Heart left ventricle (tissue), 13 donors: ENCODE measurements around the gene PPP6C.
"Not testable (repeated sequence)": the region's sequence is repeated elsewhere in the genome, so short reads cannot be mapped to it uniquely, and the experiment has no call there.

ENCODE experiments used
- CTCF ChIP-seq, 12 donors: fragments of 200-600 bp; sonication (generic) in 4 of 12; IDR thresholded peaks; one replicate each; pipeline versions ENCODE4 v1.5.0 to v1.8.0; 2018 to 2022; ENCODE audit warnings: antibody characterized with exemption in 12 of 12, mild to moderate bottlenecking in 5 of 12
- POLR2A ChIP-seq, 2 donors: fragments of 450-650 bp; IDR thresholded peaks; one replicate each; pipeline ENCODE4 v1.6.1; 2017; ENCODE audit warnings: antibody characterized with exemption in 2 of 2, mild to moderate bottlenecking in 2 of 2, moderate library complexity in 2 of 2
- donor health status: ischemic (EF 13 %, LVEDD 7.1; RV severe dilation, severe dysfunction).
- donor health status: DM: no; HTN: yes; CAD: no.
- donor health status: DM: no; HTN: no; CAD: no.
- donor health status: ischemic (EF 25% LVEDD 6.9; RV normal size, moderate dysfunction).
- donor health status: ischemic (EF 25% LVEDD 5.7; RV mildly dilated, moderate dysfunction).
- donor health status: ischemic (EF 35%, LVEDD 5.7; RV mildly dilated, moderate dysfunction).
- donor health status: nonischemic (EF 11% LVEDD 7.7; RV severe dilation, severe dysfunction).
- donor health status: DM: yes; HTN: yes; CAD: no.
- donor health status: PGD.
- donor health status: ischemic (EF 29% LVEDD 5.4; RV normal size, mild dysfunction).
- donor health status: nonischemic (EF 23%, LVEDD 6.1; RV moderate dilation, normal function).

DNA sequence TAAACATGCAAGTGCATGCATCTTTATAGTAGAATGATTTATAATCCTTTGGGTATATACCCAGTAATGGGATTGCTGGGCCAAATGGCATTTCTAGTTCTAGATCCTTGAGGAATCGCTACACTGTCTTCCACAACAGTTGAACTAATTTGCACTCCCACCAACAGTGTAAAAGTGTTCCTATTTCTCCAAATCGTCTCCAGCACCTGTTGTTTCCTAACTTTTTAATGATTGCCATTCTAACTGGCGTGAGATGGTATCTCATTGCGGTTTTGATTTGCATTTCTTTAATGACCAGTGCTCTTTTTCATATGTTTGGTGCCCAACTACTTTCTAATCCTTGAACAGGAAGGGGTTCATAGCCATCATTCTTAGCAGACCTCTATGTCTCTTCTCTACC lies 7.8 kb downstream of the PPP6C start:
- not testable (repeated sequence) for TF ChIP-seq POLR2A, CTCF (IDR thresholded peaks at IDR 0.05)
